ENCODE measurements around the gene PXMP2.
"Not testable (repeated sequence)": the region's sequence is repeated elsewhere in the genome, so short reads cannot be mapped to it uniquely, and the experiment has no call there.

Gene PXMP2

DNA sequence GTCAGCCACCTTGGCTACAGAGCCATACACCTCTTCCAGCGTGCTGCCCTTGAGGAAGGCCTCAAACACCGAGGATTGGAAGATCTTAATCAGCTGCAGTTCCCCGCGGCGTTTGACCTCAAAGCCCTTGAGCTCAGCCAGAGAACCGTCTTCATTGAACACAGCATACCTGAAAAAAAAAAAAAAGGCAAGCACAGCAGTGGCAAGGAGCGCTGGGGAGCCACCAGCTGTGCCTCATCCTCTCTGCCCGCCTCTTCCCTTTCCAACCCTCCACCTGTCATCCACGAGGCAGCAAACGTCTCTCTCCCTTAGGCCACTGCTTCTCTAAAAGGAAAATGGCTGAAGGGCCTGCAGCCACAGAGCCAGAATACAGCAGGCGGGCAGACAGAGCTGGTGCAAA lies 26.4 kb upstream of the PXMP2 start:
- no peak for DNase-seq

- DNase-seq: no peak
Observed at GRCh38 chr12:132661972-132662371, 25.4 kb upstream of the PXMP2 start.

DNA sequence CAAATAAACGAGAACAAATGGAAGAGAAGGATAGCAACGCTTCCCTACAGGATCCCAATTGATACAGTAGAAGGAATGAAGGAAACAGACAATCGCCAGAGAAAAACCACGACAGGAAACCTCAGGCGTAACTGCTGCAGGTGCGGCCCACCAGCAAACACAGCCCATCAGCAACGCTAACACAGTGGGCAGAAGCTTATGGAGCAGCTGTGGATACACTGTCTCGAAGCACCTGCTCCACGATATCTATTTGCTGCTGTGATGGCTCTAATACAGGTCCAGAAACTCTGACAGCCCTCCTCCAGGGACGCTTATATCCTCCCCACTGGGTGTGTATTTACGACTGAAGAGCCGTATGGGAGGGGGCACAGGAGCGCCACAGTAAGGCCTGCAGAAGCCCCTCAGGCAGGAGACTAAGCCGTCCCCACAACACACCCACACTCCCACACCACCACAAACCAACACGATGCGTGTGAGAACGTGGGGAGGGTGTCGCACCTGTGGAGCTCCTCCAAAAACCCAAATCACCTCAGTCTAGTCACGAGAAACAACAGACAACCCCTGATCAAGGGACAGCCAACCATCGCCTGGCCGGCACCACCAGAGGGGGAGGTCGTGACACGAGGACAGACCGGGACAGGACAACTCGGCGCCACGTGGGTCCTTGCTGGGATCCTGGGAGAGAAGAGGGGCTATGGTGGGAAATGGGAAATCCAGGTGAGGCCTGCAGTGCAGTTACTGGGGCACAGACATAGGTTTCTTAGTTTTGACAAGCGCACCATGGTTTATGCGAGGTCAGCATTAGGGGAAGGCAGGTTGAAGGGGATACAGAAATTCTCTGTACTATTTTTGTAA lies 24.3 kb upstream of the PXMP2 start:
- DNase-seq: no peak

- no peak for DNase-seq
Observed at GRCh38 chr12:132664206-132665148, 22.9 kb upstream of the PXMP2 start.

GRCh38 chr12:132665149-132665491 lies 22.3 kb upstream of the PXMP2 start:
- DNase-seq: no peak

DNA sequence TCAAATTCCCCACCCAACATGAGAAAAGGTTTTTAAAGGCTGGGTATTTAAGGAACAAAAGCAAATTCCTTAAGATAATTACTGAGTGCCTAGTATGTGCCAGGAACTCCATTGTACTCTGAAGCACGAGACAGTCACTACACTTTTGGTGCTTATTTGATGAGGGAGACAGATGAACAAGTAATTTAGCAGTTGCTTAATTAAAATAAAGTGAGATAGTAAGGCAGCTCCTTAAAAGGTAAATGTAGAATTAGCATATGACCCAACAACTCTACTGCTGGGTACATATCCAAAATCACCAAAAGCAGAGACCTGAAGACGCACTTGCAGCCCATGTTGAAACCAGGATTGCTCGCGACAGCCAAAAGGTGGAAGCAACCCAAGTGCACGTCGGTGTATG lies 21.6 kb upstream of the PXMP2 start:
- DNase-seq: no peak

- DNase-seq: no peak
Observed at GRCh38 chr12:132668191-132669088, 18.9 kb upstream of the PXMP2 start.

DNA sequence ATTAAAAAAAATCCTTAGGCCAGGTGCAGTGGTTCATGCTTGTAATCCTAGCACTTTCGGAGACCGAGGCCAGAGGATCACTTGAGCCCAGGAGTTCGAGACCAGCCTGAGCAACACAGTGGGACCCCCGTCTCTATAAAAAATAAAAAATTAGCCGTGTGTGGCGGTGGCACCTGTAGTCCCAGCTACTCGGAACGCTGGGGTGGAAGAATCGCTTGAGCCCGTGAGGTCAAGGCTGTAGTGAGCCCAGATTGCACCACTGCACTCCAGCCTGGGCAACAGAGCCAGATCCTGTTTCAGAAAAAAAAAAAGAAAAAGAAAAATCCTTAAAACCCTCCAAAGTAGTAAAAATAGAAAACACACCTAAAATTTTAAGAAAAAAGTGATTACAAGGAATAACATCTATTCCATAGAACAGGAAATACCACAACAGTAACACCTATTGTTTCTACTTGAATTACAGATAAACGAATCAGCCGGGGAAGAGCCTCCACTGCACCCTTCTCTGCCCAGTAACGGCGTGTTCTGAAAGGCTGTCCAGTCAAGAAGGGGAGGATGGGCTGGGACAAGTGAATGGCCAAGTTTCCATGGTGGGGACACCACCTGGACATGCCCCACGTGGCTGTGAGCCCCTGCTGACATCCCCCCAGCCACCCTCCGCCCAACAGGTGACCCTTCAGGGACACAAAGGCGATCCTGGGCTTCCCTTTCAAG lies 18.1 kb upstream of the PXMP2 start:
- no peak for DNase-seq

- DNase-seq: no peak
Observed at GRCh38 chr12:132672116-132672515, 15.3 kb upstream of the PXMP2 start.

- DNase-seq: no peak
Observed at GRCh38 chr12:132672678-132673077, 14.7 kb upstream of the PXMP2 start.

- no peak for DNase-seq
Observed at GRCh38 chr12:132673288-132674179, 13.9 kb upstream of the PXMP2 start.

- no peak for DNase-seq
Observed at GRCh38 chr12:132674561-132674960, 12.8 kb upstream of the PXMP2 start.

GRCh38 chr12:132675757-132676432 lies 11.5 kb upstream of the PXMP2 start:
- DNase-seq: no peak

DNA sequence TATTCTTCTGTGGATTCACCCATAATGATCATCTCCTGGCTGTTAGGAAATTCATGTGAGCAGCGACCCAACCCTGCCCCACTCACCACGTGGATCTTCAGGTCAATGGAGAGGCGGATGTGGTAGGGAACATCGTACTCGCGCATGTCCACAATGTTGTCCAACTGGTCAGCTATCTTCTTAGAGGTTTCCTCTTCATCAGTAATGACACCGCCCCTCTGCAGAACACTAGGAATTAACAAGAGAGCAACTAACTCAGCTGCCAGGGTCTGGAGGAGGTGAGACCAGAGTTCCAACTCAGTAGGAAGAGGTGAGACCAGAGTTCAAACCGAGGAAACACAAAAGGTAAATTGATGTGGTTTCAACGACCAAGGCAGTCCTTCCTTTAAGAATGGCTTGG lies 9.9 kb upstream of the PXMP2 start:
- no peak for DNase-seq

- no peak for DNase-seq
Observed at GRCh38 chr12:132685400-132685799, 2.0 kb upstream of the PXMP2 start.

GRCh38 chr12:132686825-132687210 lies 569 bp upstream of the PXMP2 start:
- no peak for DNase-seq

GRCh38 chr12:132689227-132689626 lies 1.8 kb downstream of the PXMP2 start:
- no peak for DNase-seq

GRCh38 chr12:132690112-132690511 lies 2.7 kb downstream of the PXMP2 start:
- DNase-seq: no peak

DNA sequence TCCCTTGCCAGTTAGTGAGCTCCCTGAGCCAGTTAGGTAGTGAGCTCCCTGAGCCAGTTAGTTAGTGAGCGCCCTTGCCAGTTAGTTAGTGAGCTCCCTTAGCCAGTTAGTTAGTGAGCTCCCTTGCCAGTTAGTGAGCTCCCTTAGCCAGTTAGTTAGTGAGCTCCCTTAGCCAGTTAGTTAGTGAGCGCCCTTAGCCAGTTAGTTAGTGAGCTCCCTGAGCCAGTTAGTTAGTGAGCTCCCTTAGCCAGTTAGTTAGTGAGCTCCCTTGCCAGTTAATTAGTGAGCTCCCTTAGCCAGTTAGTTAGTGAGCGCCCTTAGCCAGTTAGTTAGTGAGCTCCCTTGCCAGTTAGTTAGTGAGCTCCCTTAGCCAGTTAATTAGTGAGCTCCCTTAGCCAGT lies 4.6 kb downstream of the PXMP2 start:
- DNase-seq: not testable (repeated sequence)

- DNase-seq: not testable (repeated sequence)
Observed at GRCh38 chr12:132694888-132695287, 7.5 kb downstream of the PXMP2 start.

DNA sequence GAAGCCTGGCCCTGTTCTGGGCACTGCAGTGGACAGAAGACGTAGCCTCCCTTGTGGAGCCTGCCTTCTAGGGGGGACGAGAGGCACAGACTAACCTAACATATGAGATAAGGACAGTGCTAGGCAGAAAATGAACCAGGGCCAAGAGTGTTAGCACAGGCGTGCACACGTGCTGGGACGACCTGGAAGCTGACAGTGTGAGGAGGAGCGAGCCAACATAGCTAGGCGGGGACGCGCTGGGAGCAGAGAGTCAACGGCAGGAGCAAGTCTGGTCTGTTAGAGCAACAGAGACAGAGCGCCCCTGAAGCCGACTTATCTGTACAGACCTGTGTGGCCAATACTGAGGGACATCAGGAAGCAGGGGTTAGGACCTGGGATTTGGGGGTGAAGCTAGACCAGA lies 8.0 kb downstream of the PXMP2 start:
- DNase-seq: no peak
